ENCODE results near the gene RCOR1. TPM values are rescaled to one million over a fixed set of nuclear protein-coding genes. Genes with fewer than 3 reads are reported as not detected.

RCOR1 gene
- total RNA-seq, 1 experiment from 2014 or later: 25.4 TPM

DNA sequence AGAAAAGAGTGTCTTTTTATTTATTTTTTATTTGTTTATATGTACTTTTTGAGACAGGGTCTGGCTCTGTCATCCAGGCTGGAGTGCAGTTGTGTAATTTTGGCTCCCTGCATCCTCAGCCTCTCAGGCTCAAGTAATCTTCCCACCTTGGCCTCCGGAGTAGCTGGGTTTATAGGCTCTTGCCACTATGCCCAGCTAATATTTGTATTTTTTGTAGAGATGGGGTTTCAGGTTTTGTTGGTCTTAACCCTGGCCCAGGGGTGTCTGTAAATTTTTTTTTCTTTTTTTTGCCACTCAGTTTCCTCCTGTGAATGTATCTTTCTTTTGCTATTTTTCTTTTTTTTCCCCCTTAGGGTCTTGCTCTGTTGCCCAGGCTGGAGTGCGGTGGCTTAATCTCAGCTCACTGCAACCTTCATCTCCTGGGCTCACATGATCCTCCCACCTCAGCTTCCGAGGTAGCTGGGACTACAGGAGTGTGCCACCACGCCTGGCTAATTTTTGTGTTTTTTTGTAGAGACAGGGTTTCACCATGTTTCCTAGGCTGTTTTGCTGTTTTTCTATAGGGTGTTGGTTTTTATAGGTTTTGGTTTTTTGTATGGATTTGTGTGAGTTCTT is 11.0 kb downstream of the RCOR1 start:
- ChIA-PET CTCF (no interaction called here), POLR2A (no interaction called here)
- TF ChIP-seq ZNF121 (CRISPR knock-in tag; IDR thresholded peaks at IDR 0.05) (peak; percentile 87), MXD4 (CRISPR knock-in tag; IDR thresholded peaks at IDR 0.05; ENCODE audit: borderline replicate concordance) (no peak)
- no peaks in the 10 kb centered on the region; the same call in 1 of the 2 replicates for H3K27me3 Mint-ChIP-seq (ENCODE audit: low read depth)
- peak overlapping the region; percentile 75; the same call in 1 of the 2 replicates for H3K27ac Mint-ChIP-seq
- peaks cover 11% of the 10 kb centered on the region; the same call in 1 of the 2 replicates for H3K4me1 Mint-ChIP-seq
- H3K9me3 Mint-ChIP-seq: no peaks in the 10 kb centered on the region
- DNase-seq (ENCODE audit: low spot score): no peak
- H3K36me3 Mint-ChIP-seq: peaks cover 7% of the 10 kb centered on the region
- no peak for ATAC-seq
- H3K4me3 Mint-ChIP-seq: no peak overlapping the region

DNA sequence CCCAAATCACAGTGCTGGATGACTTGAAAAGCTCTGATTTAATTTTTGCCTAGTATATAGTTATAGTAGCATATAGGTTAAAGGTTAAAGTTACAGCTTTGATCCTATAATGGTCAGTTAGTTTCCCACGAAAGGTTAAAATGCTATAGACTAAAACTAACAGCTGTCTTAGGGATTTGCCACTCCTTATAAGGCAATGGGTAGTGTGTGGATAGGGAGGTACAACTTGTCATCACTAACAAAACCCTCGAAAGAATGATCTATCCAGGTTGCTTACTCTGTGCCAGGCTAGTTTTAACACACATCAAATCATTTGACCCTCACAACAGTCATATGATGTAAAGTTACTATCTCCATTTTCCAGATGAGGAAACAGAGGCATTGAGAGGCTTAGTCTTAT is 11.7 kb downstream of the RCOR1 start:
- Mint-ChIP-seq H3K27ac (no peak overlapping the region; the same call in 1 of the 2 replicates), H3K4me3 (no peak overlapping the region), H3K27me3 (ENCODE audit: low read depth) (no peaks in the 10 kb centered on the region; the same call in 1 of the 2 replicates), H3K9me3 (no peaks in the 10 kb centered on the region), H3K36me3 (peaks cover 5% of the 10 kb centered on the region; the same call in 1 of the 2 replicates), H3K4me1 (peaks cover 11% of the 10 kb centered on the region; the same call in 1 of the 2 replicates)
- ATAC-seq: no peak
- no peak for DNase-seq (ENCODE audit: low spot score)
- ChIA-PET POLR2A (no interaction called here), CTCF (interaction anchor here (0.6 to 1.0 kb wide), 4 partner anchors 8 to 275 kb away, joined by 3 to 4 read pairs (median 3); no protein-coding TSS in a partner anchor)
- TF ChIP-seq FOXP4 (CRISPR knock-in tag; IDR thresholded peaks at IDR 0.05): no peak
- TF ChIP-seq ZNF423 (CRISPR knock-in tag; IDR thresholded peaks at IDR 0.05): no peak
- no peak for TF ChIP-seq TP53 (CRISPR knock-in tag; IDR thresholded peaks at IDR 0.05)
- TF ChIP-seq ZNF121 (CRISPR knock-in tag; IDR thresholded peaks at IDR 0.05): no peak
- TF ChIP-seq, protein P1, sequence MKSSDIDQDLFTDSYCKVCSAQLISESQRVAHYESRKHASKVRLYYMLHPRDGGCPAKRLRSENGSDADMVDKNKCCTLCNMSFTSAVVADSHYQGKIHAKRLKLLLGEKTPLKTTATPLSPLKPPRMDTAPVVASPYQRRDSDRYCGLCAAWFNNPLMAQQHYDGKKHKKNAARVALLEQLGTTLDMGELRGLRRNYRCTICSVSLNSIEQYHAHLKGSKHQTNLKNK (CRISPR knock-in tag; IDR thresholded peaks at IDR 0.05): no peak
- TF ChIP-seq, protein P2, sequence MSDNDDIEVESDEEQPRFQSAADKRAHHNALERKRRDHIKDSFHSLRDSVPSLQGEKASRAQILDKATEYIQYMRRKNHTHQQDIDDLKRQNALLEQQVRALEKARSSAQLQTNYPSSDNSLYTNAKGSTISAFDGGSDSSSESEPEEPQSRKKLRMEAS (CRISPR knock-in tag; IDR thresholded peaks at IDR 0.05): no peak
- no peak for TF ChIP-seq ESRRA (CRISPR knock-in tag; IDR thresholded peaks at IDR 0.05; ENCODE audit: borderline replicate concordance)
- TF ChIP-seq, protein P3, sequence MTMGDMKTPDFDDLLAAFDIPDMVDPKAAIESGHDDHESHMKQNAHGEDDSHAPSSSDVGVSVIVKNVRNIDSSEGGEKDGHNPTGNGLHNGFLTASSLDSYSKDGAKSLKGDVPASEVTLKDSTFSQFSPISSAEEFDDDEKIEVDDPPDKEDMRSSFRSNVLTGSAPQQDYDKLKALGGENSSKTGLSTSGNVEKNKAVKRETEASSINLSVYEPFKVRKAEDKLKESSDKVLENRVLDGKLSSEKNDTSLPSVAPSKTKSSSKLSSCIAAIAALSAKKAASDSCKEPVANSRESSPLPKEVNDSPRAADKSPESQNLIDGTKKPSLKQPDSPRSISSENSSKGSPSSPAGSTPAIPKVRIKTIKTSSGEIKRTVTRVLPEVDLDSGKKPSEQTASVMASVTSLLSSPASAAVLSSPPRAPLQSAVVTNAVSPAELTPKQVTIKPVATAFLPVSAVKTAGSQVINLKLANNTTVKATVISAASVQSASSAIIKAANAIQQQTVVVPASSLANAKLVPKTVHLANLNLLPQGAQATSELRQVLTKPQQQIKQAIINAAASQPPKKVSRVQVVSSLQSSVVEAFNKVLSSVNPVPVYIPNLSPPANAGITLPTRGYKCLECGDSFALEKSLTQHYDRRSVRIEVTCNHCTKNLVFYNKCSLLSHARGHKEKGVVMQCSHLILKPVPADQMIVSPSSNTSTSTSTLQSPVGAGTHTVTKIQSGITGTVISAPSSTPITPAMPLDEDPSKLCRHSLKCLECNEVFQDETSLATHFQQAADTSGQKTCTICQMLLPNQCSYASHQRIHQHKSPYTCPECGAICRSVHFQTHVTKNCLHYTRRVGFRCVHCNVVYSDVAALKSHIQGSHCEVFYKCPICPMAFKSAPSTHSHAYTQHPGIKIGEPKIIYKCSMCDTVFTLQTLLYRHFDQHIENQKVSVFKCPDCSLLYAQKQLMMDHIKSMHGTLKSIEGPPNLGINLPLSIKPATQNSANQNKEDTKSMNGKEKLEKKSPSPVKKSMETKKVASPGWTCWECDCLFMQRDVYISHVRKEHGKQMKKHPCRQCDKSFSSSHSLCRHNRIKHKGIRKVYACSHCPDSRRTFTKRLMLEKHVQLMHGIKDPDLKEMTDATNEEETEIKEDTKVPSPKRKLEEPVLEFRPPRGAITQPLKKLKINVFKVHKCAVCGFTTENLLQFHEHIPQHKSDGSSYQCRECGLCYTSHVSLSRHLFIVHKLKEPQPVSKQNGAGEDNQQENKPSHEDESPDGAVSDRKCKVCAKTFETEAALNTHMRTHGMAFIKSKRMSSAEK (CRISPR knock-in tag; IDR thresholded peaks at IDR 0.05; ENCODE audit: borderline replicate concordance): no peak
- no peak for TF ChIP-seq ZNF425 (CRISPR knock-in tag; conservative IDR thresholded peaks at IDR 0.05)
- TF ChIP-seq NR3C1 (CRISPR knock-in tag; conservative IDR thresholded peaks at IDR 0.05; ENCODE audit: low read depth): no peak
- TF ChIP-seq, protein P4, sequence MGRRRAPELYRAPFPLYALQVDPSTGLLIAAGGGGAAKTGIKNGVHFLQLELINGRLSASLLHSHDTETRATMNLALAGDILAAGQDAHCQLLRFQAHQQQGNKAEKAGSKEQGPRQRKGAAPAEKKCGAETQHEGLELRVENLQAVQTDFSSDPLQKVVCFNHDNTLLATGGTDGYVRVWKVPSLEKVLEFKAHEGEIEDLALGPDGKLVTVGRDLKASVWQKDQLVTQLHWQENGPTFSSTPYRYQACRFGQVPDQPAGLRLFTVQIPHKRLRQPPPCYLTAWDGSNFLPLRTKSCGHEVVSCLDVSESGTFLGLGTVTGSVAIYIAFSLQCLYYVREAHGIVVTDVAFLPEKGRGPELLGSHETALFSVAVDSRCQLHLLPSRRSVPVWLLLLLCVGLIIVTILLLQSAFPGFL (CRISPR knock-in tag; IDR thresholded peaks at IDR 0.05; ENCODE audit: borderline replicate concordance): no peak
- no peak for TF ChIP-seq KAT7 (CRISPR knock-in tag; IDR thresholded peaks at IDR 0.05; ENCODE audit: borderline replicate concordance)
- no peak for TF ChIP-seq ETV6 (CRISPR knock-in tag; IDR thresholded peaks at IDR 0.05)
- TF ChIP-seq FOXJ3 (CRISPR knock-in tag; IDR thresholded peaks at IDR 0.05; ENCODE audit: borderline replicate concordance): no peak
